GM12891 (cell line): ENCODE data around the gene TMEM143.

Experiments
- DNase-seq: peaks from one replicate; pipeline ENCODE4 v3.0.0; 2011; ENCODE audit warnings: low spot score; ENCODE audit not compliant: insufficient read length
- FAIRE-seq: peaks from 2 replicates; lab custom pipeline; 2011; peaks lifted over from hg19 to GRCh38; lab: Jason Lieb, UNC
- PAX5 ChIP-seq: IDR thresholded peaks from 2 replicates; pipeline ENCODE4 v1.6.1; 2011; ENCODE audit warnings: low read length, moderate library complexity, mild to moderate bottlenecking; ENCODE audit not compliant: insufficient read depth, severe bottlenecking
- POLR2A ChIP-seq: IDR thresholded peaks from 2 replicates; pipeline ENCODE4 v1.6.1; 2011; ENCODE audit warnings: low read depth, low read length, control low read depth
- POLR2AphosphoS5 ChIP-seq: IDR thresholded peaks from 2 replicates; pipeline ENCODE4 v1.6.1; 2011; ENCODE audit warnings: low read depth, low read length, control low read depth
- POU2F2 ChIP-seq: IDR thresholded peaks from 2 replicates; pipeline ENCODE4 v1.6.1; 2011; ENCODE audit warnings: low read depth, mild to moderate bottlenecking, control low read depth, low read length, moderate library complexity
- SPI1 ChIP-seq: IDR thresholded peaks from 2 replicates; pipeline ENCODE4 v1.6.1; 2011; ENCODE audit warnings: low read depth, low read length, control low read depth
- TAF1 ChIP-seq: IDR thresholded peaks from 2 replicates; pipeline ENCODE4 v1.6.1; 2011; ENCODE audit warnings: low read depth, low read length, control low read depth

Gene TMEM143

GRCh38 chr19:48391100-48392005 lies 27.6 kb upstream of the TMEM143 start, which contains the start of gene KDELR1:
TSS of gene KDELR1 (minus strand) at chr19:48391551. CDS start at chr19:48391358, 193 bp downstream.
- TF ChIP-seq POLR2A (no peak), POU2F2 (0 out of 2 replicates have a peak, but pooled peaks have one; percentile 26), TAF1 (no peak)
- DNase-seq = peak; percentile 85

GRCh38 chr19:48390188-48391099 lies 26.7 kb upstream of the TMEM143 start:
- DNase-seq = peak; percentile 67
- FAIRE-seq = peak; percentile 85
- TF ChIP-seq POLR2A (0 out of 2 replicates have a peak, but pooled peaks have one; percentile 14), POLR2AphosphoS5 (no peak; the same call in 1 of the 2 replicates), SPI1 (no peak), TAF1 (peak; percentile 59; the same call in 1 of the 2 replicates)

More at GRCh38 chr19:48391100-48392005, 27.6 kb upstream of the TMEM143 start, which contains the start of gene KDELR1:
- FAIRE-seq = peak; percentile 86

GRCh38 chr19:48386981-48387380 lies 23.2 kb upstream of the TMEM143 start:
- TF ChIP-seq POLR2AphosphoS5 = no peak
- DNase-seq = no peak
- FAIRE-seq = no peak

- TF ChIP-seq PAX5 = no peak
- TF ChIP-seq SPI1 = no peak
- no peak for TF ChIP-seq TAF1
- TF ChIP-seq POLR2AphosphoS5 = no peak
- TF ChIP-seq POLR2A = no peak
- FAIRE-seq (no peak), DNase-seq (no peak)
These were observed 21.8 kb upstream of the TMEM143 start for GRCh38 chr19:48385461-48386087.

- DNase-seq (no peak), FAIRE-seq (no peak)
- TF ChIP-seq POU2F2 = no peak
- TF ChIP-seq POLR2A = no peak
- TF ChIP-seq PAX5 = no peak
- no peak for TF ChIP-seq SPI1
- TF ChIP-seq POLR2AphosphoS5 = no peak
- TF ChIP-seq TAF1 = no peak
These were observed 18.5 kb upstream of the TMEM143 start for GRCh38 chr19:48382286-48382685.

- DNase-seq (no peak), FAIRE-seq (no peak)
- TF ChIP-seq PAX5 (no peak), SPI1 (no peak), POU2F2 (no peak), POLR2AphosphoS5 (no peak), POLR2A (no peak), TAF1 (no peak)
These were observed 17.6 kb upstream of the TMEM143 start for GRCh38 chr19:48381178-48381950.

- TF ChIP-seq POLR2A (no peak), SPI1 (no peak), POU2F2 (no peak), TAF1 (no peak), PAX5 (no peak), POLR2AphosphoS5 (no peak)
- FAIRE-seq = no peak
- DNase-seq = no peak
These were observed 15.3 kb upstream of the TMEM143 start for GRCh38 chr19:48379058-48379457.

- TF ChIP-seq TAF1 (no peak), SPI1 (no peak), POLR2AphosphoS5 (no peak), POLR2A (no peak), PAX5 (no peak), POU2F2 (no peak)
- FAIRE-seq (no peak), DNase-seq (no peak)
These were observed 14.4 kb upstream of the TMEM143 start for GRCh38 chr19:48378194-48378570.

- TF ChIP-seq POLR2A (no peak), PAX5 (no peak), POU2F2 (no peak), POLR2AphosphoS5 (no peak), TAF1 (no peak), SPI1 (no peak)
- FAIRE-seq (no peak), DNase-seq (no peak)
These were observed 9.8 kb upstream of the TMEM143 start for GRCh38 chr19:48373567-48373966.
